OCI-LY7 (cell line): ENCODE results near the gene ZNF644.

Source experiments
- EZH2phosphoT487 ChIP-seq: fragments of 200-600 bp; sonication (generic); IDR thresholded peaks from 2 replicates; pipeline ENCODE4 v1.6.1; 2018; ENCODE audit warnings: low read depth, borderline replicate concordance, mild to moderate bottlenecking, mixed run types, antibody characterized with exemption, low read length, moderate library complexity, mixed read lengths
- TF ChIP-seq, protein P1 (sequence below): fragments of 200-600 bp; sonication (generic); conservative IDR thresholded peaks from 2 replicates; pipeline ENCODE4 v1.5.1; 2014; ENCODE audit warnings: mild to moderate bottlenecking, antibody characterized with exemption, low read length, moderate library complexity, mixed read lengths

GRCh38 chr1:91011726-91012125, 10.1 kb downstream of the ZNF644 start:
- TF ChIP-seq, protein P1, sequence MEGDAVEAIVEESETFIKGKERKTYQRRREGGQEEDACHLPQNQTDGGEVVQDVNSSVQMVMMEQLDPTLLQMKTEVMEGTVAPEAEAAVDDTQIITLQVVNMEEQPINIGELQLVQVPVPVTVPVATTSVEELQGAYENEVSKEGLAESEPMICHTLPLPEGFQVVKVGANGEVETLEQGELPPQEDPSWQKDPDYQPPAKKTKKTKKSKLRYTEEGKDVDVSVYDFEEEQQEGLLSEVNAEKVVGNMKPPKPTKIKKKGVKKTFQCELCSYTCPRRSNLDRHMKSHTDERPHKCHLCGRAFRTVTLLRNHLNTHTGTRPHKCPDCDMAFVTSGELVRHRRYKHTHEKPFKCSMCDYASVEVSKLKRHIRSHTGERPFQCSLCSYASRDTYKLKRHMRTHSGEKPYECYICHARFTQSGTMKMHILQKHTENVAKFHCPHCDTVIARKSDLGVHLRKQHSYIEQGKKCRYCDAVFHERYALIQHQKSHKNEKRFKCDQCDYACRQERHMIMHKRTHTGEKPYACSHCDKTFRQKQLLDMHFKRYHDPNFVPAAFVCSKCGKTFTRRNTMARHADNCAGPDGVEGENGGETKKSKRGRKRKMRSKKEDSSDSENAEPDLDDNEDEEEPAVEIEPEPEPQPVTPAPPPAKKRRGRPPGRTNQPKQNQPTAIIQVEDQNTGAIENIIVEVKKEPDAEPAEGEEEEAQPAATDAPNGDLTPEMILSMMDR: no peak
- no peak for TF ChIP-seq EZH2phosphoT487
